Esophagus squamous epithelium (tissue), 4 donors: ENCODE measurements around the gene NUTM2F.
"Not testable (repeated sequence)": the region's sequence is repeated elsewhere in the genome, so short reads cannot be mapped to it uniquely, and the experiment has no call there.

Experiments
- CTCF ChIP-seq, 6 experiments: fragments of 450-650 bp in 4 of 6; fragments of 200-600 bp in 2 of 6; sonication (generic) in 2 of 6; IDR thresholded peaks; one replicate each; pipeline ENCODE4 v1.5.1; 2016 to 2019; ENCODE audit warnings: antibody characterized with exemption in 6 of 6, mild to moderate bottlenecking in 4 of 6, moderate library complexity in 4 of 6
- POLR2A ChIP-seq, 4 donors: fragments of 450-650 bp; IDR thresholded peaks; one replicate each; pipeline ENCODE4 v1.6.1; 2017; ENCODE audit warnings: antibody characterized with exemption in 4 of 4, mild to moderate bottlenecking in 4 of 4, moderate library complexity in 3 of 4

GRCh38 chr9:94351901-94352723 lies 23.7 kb upstream of the NUTM2F start:
- TF ChIP-seq CTCF, POLR2A (IDR thresholded peaks at IDR 0.05): not testable (repeated sequence)
